GM12892 (cell line): ENCODE results near the gene ALKBH6.
A peak's percentile ranks its signal among the peaks of the same experiment; 100 is the strongest.

ENCODE experiments used
- DNase-seq: peaks from one replicate; pipeline ENCODE4 v3.0.0; 2011; ENCODE audit not compliant: insufficient read length
- FAIRE-seq: peaks from 2 replicates; lab custom pipeline; 2011; peaks lifted over from hg19 to GRCh38; lab: Jason Lieb, UNC
- POLR2A ChIP-seq: IDR thresholded peaks from 2 replicates; pipeline ENCODE4 v1.6.1; 2011; ENCODE audit warnings: low read depth, low read length, control low read depth
- POLR2AphosphoS5 ChIP-seq: IDR thresholded peaks from 2 replicates; pipeline ENCODE4 v1.6.1; 2011; ENCODE audit warnings: low read depth, low read length, control low read depth
- TAF1 ChIP-seq: IDR thresholded peaks from 2 replicates; pipeline ENCODE4 v1.6.1; 2011; ENCODE audit warnings: low read depth, mild to moderate bottlenecking, control low read depth, low read length, borderline replicate concordance

ALKBH6 gene

DNA sequence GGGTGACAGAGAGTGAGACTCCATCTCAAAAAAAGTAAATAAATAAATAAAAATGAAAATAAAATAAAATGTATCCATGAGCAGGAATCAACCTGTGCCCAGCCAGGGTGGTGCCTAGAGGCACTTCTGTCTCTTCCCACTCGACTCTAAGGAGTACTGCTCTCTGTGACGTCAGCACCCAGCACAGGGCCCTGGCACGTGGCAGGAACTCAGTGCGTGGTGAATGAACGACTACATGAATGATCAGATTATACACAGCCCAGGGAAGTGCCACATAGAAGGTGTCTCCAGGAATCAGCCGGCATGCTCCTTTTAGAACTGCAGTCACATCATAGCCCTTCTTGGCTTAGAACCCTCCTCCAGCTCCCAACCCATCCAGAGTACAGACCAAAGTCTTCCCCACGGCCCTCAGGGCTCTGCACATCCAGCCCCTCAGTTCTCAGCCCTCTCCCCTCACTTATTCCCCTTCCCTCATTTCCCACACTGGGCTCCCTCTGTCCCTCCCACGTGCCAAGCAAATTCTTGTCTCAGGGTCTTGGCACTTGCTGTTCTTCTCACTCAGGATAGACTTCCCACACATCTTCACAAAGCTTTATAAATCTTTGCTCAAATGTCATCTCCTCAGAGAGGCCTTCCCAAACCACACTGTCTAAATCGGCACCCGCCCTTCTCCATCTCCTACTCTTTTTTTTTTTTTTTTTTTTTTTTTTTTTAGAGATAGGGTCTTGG is 14.5 kb upstream of the ALKBH6 start:
- no peak for DNase-seq
- TF ChIP-seq TAF1 (no peak), POLR2A (no peak), POLR2AphosphoS5 (no peak)

DNA sequence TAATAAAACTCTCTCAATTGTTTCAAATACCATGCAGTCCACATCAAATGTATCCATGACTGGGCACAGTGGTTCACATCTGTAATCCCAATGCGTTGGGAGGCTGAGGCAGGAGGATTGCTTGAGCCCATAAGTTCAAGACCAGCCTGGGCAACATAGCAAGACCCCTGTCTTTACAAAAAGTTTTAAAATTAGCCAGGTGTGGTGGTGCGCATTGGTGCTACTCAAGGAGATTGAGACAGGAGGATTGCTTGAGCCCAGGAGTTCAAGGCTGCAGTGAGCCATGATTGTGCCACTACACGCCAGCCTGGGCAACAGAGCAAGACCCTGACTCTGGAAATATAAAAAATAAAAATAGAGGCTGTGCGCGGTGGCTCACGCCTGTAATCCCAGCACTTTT is 13.7 kb upstream of the ALKBH6 start:
- FAIRE-seq (no peak), DNase-seq (no peak)
- TF ChIP-seq POLR2AphosphoS5: no peak
- TF ChIP-seq POLR2A: no peak
- TF ChIP-seq TAF1: no peak

More for the DNA sequence above, 14.5 kb upstream of the ALKBH6 start:
- no peak for FAIRE-seq

DNA sequence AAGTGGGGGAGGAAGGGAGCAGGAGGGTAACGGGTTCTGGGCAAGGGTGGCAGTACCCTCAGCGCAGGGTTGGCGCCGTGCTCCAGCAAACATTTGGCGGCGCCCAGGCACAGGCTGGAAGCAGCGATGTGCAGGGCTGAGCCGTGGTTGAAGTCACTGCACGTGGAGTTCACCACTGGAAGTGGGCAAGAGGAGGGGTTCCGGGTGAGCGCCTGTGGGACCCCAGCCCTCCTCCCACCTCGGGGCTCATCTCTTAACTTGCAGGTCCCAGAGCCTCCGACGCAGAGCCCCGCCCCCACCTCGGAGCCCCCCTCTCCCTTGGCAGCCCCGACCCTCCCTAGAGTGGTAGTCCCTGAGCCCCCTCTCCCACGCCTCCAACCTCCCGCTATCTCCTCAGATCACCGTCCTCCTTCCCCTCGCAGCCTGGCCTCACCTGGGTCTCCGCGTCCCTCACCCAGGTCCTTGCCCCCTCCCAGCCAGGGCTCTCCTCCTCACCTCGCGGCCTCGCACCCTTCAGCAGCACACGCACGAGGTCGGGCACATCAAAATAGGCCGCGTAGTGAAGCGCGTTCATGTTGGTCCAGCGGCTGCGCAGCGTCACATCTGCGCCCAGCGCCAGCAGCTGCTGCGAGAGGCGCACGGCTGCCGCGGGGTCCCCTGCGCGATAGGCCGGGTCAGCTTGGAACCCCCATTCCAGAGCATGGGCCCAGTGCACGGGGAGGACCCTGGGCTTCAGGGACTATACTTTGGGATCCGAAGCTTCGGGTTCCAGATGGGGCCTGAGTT is 12.3 kb upstream of the ALKBH6 start:
- no peak for DNase-seq
- no peak for FAIRE-seq
- TF ChIP-seq TAF1 (no peak), POLR2A (no peak), POLR2AphosphoS5 (no peak)

DNA sequence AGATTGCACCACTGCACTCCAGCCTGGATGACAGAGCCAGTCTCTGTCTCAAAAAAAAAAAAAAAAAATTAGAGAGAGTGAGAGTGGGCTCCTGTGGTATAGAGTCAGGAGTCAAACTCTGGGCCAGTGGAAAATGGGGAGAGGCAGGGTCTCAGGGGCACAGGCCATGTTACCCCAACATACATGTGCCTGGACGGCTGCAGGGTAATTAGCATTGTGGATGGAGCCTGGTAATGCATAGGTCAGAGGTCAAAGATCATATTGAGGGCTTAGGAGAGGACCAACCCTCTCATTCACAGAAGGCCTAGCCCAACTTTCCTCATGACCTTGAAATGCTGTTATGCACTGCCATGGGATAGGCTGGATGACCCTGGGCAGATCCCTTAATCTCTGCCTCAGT is 11.5 kb upstream of the ALKBH6 start:
- TF ChIP-seq TAF1 (no peak), POLR2A (no peak), POLR2AphosphoS5 (no peak)

DNA sequence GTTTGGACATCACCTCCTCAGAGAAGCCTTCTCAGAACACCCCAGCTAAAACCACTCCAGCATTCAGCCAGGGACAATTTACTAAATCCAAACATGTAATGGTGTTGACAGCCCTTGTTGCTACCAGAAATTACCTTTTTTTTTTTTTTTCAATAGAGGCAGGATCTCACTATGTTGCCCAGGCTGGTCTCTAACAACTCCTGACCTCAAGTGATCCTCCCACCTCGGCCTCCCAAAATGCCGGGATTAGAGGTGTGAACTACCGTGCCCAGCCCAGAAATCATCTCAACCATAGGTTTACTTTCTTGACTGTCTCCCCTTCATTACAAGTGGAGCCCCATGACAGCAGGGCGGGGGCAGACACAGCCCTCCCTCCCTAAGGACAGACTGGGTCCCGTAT is 9.4 kb upstream of the ALKBH6 start:
- no peak for TF ChIP-seq POLR2AphosphoS5
- no peak for TF ChIP-seq TAF1
- no peak for TF ChIP-seq POLR2A
- DNase-seq: no peak
- no peak for FAIRE-seq

More for the DNA sequence above, 11.5 kb upstream of the ALKBH6 start:
- DNase-seq: no peak
- no peak for FAIRE-seq

DNA sequence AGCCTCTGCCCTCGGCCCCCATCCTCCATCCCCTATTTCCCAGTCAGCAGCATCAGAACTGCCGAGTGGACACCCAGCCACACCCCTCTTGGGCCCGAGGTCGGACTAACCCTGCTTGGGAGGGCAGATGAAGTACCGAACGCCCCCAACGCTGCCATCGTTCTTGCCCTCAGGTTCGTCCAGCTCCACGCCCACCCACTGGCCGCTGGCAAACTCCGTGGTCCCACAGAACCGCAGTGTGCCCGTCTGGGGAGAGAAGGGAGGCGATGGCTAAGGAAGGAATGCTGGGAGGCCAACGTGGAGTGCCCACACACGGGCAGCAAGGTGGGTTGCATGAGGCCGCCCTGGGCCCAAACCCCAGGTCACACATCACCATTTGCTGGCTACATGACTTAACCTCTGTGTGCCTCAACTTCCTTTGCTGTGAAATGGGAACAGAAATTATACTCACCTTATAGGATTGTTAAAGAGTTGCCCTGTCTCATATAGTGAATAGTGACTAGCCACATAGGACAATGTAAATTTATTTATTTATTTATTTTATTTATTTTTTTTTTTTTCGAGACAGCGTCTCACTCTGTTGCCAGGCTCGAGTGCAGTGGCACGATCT is 5.2 kb upstream of the ALKBH6 start:
- FAIRE-seq: no peak
- TF ChIP-seq POLR2AphosphoS5 (no peak), POLR2A (no peak), TAF1 (no peak)
- DNase-seq: no peak

DNA sequence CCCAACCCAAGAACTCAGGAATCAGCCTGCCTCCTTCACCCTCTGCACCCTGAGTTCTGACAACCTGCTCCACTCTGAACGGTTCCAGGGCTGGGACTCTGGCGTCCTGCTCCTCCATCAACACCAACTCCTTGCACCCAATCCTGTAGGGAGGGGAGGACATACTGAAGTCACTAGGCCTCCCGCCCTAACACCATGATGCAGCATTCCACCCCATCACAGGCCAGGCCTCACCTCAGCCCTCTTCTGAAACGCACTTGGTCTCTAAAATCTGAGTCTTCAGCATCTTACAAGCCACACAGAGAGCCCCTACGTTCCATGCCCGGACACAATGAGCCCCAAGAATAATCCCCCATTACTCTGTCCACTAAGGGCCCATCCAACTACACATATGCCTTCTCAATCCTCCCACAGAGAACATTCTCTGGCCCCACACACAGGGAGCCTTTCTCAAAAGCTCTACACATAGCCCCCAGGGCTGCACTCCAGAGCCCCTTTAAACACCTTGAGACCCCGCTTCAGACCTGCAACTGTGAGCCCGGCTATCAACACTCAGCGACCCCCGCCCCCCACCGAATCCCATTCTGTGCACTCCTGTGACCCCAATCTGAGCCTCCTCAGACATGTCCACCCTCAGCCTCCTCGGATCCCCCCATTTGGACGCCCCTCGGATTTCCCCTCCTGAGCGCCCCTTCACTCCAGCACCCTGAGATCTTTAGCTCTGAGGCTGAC is 567 bp downstream of the ALKBH6 start:
- no peak for DNase-seq
- no peak for TF ChIP-seq POLR2A
- no peak for TF ChIP-seq POLR2AphosphoS5
- no peak for TF ChIP-seq TAF1
- FAIRE-seq: no peak

DNA sequence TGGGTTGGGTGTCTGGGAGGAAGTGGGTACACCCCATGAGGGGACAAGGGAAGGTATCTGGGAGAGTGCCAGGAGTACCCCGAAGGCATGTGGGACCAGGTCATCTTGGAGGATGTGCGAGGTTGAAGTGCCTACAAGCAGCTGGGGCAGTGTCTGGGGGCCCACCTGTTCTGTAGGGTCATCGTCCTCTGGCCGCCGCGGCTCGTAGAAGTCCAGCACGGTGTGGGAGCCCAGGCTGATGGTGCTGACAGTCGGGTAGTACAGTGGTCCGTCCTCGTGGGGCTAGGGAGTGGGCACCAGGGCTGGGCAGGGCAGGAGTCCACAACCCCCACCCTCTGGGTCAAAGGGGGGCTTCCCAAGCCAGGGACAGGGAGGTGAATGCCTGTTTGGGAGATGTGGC is 3.6 kb downstream of the ALKBH6 start:
- DNase-seq (no peak), FAIRE-seq (no peak)
- TF ChIP-seq TAF1: no peak
- no peak for TF ChIP-seq POLR2A

DNA sequence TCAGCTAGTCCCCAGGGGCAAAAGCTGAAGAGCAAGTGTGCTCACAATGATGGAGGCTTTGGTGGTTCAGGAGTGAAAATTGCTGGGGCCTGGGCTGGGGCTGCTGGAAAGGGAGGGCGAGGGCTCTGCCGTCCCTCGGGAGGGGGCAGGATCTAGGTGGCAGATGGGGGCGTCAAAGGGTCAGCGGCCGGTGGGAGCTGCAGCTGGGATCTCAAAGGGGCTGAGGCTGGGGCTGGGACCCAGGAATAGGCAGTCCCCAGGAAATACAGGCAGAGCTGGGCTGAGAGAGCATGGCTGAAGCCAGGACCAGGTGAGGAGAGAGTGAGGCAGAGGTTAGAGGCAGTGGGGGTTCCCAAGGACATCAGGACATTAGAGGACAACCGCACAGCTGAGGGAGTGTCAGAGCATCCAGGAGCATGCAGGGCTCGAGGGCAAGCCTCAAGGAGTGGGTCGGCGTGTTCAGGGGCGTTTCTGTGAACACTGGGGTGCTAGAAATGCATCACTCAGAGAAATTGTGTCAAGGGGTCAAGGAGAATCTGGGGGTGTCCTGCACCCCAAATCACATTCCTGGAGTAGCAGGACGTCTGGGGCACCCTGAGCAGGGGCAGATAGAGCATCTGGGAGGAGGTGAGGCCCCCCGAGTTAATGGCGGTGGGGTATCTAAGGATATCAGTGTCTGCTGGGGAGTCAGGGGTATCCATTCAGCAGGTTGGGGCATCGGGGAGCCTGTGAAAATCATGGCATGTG is 4.2 kb downstream of the ALKBH6 start:
- DNase-seq: no peak
- no peak for FAIRE-seq
- no peak for TF ChIP-seq POLR2A
- no peak for TF ChIP-seq TAF1
- no peak for TF ChIP-seq POLR2AphosphoS5

DNA sequence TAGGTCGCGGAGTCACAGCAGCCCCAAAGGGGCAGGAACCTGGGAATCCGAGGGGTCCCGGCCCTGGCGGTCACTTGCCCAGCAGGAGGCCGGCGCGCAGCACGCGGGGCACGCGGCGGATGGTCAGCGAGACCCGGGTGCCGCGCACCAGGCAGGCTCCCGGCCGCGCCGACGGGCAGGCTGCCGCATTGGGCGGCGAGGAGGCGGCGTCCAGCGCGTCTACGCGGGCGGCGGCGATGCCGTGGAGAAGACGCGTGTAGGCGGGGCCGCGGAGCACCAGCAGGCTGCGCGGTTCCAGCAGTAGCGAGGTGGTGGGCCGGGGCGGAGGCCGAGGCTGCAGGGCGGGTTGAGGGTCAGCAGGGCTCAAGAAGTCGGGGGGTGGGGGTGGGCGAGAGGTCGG is 4.8 kb downstream of the ALKBH6 start:
- DNase-seq: peak; percentile 70
- peak; percentile 87 for FAIRE-seq
- TF ChIP-seq TAF1: no peak
- peak; percentile 47; the same call in 1 of the 2 replicates for TF ChIP-seq POLR2A

DNA sequence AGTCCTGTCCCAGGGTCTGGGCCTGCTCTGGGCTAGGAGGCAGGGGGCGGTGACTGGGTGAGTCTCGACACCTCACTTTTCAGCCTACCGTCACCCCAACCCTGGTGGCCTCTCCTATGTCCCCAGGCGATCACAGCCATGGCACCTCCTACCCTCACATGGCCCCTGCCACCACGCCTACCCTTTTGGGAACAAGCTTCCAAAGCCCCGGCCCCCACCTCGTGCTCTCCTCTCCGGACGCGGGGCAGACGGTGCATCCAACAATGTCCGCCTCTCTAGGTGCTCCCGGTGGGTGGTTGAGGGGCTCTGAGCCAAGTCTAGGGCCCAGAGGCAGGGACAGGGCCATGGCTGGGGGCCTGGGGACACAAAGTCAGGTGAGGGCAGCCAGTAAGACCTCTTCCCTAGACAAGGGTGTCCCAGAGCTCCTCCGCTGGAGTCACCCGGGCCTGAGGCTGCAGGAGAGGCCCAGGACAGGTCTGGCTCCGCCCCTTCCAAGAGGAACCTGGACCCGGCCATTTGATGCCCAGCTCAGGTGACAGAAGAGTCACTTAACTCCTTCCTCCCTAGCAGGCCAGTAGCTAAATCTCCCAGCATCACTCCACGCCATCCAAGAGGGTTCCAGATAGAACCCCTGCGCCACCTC is 5.6 kb downstream of the ALKBH6 start, which contains the start of gene SYNE4:
Gene SYNE4 (minus strand): TSS at position 478 of the 643 bp plus-strand sequence. CDS start 132 bp downstream, at position 346.
- TF ChIP-seq POLR2AphosphoS5: no peak
- no peak; the same call in 1 of the 2 replicates for TF ChIP-seq POLR2A
- TF ChIP-seq TAF1: no peak
- FAIRE-seq (no peak), DNase-seq (no peak)
